ENCODE results near the gene SRPK3.

Gene SRPK3

DNA sequence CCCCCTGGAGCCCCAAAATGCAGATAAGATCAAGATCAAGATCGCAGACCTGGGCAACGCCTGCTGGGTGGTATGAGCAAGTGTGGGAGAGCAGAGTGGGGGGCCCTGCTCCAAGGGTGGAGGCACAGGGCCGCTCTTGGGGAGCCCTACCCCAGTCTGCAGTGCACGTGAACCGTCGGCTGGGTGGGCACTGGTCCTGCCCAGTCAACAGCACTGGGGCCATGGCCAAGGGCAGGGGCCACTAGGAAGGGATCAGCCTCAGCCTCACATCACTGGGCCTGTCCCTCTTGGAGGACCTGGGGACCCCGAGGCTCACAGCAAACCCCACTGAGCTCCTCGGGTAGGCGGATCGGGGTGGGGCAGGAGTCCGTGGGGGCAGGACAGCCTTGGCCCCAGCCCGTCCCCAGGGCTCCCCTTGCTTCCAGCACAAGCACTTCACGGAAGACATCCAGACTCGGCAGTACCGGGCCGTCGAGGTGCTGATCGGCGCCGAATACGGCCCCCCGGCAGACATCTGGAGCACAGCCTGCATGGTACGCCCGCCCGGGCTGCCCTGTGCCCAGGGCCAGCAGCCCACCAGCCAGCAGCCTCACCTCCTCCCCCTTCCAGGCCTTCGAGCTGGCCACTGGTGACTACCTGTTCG, 3.6 kb downstream of the SRPK3 start:
- no peak for DNase-seq (ENCODE audit: low read depth)

DNA sequence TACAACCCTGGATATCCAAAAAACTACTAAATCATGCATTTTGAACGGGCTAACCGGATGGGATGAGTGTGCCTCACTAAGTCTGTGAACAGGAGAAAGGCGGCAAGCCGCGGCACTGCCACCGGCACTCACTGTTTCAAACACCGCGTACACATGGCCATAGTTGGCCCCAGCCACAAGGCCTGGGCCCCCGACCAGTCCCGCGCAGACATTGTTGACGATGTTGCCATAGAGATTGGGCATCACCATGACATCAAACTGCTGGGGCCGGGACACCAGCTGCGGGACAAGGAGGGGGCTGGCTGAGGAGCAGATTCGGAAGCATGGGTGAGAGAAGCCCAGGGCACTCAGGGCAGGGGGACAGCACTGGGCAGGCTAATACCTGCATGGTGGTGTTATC, 5.8 kb downstream of the SRPK3 start:
- DNase-seq (ENCODE audit: low read depth) = no peak

DNA sequence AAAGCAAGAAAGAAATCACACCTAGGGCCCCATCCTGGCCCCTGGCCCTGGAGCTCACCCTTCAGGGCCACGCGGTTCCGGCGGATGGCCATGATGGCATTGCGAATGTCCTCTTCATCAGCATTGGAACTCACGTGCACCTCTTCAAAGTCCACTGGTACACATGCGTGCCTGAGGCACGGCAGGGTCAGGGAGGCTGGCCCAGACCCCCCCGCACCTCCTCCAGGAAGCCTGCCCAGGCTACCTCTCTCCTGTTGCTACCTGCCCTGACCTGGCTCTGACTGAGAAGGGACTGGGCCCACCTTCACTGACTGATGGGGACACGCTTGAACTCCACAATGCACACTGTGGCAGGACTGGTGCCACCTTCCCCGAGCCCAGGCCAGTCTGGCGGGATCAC, 8.8 kb downstream of the SRPK3 start:
- DNase-seq (ENCODE audit: low read depth) = no peak

DNA sequence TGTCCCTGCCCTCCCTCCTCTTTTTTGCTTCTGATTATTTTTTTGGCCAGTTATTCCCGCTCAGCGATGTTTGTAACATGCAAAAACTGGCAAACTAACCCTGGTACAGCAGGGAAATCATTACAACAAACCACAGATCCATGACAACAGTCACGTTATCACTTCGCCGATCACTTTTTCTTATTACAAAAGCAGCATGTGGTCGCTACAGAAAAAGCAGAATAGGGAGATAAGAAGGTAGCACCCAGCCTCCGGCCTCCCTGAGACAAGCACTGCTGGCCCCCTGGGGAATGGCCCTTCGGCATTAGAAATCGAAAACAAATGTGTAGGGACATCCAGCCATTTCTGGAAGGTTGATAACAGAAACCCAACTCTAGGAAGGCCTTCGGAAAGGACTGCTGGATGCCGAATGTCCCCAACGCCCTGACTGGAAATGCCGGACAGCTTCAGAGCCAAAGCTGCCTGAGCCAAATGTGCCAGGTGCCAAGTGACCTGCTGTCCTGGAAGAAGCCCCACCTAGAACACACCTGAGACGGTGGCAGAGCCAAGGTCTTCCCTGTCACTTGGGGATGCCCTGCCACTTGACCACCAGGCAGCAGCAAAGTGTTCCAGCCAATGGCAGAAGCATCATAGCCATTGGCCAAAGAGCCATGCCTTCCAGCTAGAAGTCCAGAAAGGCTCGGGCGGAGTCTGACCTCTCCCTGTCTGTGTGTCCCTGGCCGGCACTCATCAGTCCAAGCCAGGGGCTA, 10.4 kb downstream of the SRPK3 start:
- DNase-seq (ENCODE audit: low read depth) = no peak

DNA sequence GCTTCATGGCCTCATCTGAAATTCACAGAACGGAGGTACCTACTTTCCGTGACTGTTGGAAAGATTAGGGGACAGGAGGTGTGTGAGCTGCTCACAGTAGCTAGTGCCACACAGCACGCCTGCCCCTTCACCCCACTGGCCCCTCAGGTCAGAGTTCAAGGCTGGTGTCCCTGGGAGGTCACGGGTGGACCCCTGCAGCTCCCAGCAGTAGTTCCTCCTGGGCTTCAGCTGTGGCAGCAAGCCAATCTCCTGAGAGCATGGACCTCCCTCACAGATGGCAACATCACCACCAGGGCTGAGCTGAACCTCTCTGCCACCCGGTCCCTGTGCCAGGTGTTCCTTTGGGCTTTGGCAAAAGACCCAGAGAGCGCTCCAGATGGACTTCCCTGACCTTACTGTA, 11.5 kb downstream of the SRPK3 start:
- DNase-seq (ENCODE audit: low read depth) = no peak

DNA sequence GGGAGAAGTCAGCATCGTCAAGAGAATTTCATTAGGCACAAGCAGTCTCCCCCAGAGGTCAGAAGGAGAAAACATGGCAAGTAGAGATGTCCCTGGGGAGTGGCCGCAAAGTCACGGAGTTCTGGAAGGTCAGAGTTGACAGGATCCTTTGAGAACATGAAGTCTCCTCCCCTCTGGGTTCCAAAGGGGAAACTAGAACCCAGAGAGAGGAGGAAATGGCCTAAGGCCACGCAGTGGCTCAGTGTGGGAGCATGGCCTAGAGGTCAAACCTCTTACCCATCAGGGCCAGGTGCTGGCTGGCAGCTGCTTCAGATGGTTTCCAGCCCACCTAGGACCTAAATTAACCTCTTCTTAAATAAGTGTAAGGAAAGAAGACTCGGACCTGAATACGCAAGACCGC, 12.4 kb downstream of the SRPK3 start:
- no peak for DNase-seq (ENCODE audit: low read depth)

DNA sequence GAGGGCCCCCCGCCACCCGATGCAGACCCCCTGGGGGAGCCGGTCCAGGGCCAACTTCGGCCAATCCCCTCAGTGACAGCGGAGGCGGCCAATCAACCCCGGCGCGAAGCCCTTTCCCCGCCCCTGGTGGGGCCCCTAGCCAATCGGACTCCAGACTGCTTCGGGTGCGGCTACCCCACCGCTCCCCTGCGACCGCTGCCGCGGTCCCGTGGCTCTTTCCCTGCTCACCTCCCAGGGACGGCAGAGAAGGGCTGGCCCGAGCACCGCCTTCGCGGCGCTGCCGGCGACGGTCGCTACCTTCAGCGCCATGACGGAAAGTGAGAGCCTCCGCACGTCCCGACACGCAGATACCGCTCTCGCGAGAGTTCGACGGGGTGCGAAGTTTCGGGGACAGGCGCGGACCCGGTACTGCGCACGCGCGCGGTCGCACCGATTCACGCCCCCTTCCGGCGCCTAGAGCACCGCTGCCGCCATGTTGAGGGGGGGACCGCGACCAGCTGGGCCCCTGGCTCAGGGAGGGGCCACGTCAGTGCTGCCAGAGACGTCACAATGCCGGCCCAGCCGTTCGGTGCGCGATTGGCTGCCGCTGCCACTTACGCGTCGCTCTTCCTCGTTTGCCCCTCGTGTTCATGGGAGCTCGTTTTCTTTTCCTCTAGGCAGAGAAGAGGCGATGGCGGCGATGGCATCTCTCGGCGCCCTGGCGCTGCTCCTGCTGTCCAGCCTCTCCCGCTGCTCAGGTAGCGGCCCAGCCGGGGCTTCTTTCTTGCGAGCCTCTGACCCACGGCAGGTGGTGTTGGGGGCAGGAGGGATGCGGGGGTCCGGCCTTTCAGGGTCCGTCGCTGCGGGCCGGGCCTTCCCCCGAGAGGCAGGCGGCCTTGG, 13.4 kb downstream of the SRPK3 start, which contains the start of the genes IDH3G and SSR4:
IDH3G (minus strand) TSS at position 358 of the 879 bp plus-strand sequence; CDS start at position 309, 49 bp downstream.
SSR4 (plus strand) TSS at position 651 of the 879 bp plus-strand sequence; CDS start at position 671, 20 bp downstream.
- DNase-seq (ENCODE audit: low read depth) = peak; percentile 88

DNA sequence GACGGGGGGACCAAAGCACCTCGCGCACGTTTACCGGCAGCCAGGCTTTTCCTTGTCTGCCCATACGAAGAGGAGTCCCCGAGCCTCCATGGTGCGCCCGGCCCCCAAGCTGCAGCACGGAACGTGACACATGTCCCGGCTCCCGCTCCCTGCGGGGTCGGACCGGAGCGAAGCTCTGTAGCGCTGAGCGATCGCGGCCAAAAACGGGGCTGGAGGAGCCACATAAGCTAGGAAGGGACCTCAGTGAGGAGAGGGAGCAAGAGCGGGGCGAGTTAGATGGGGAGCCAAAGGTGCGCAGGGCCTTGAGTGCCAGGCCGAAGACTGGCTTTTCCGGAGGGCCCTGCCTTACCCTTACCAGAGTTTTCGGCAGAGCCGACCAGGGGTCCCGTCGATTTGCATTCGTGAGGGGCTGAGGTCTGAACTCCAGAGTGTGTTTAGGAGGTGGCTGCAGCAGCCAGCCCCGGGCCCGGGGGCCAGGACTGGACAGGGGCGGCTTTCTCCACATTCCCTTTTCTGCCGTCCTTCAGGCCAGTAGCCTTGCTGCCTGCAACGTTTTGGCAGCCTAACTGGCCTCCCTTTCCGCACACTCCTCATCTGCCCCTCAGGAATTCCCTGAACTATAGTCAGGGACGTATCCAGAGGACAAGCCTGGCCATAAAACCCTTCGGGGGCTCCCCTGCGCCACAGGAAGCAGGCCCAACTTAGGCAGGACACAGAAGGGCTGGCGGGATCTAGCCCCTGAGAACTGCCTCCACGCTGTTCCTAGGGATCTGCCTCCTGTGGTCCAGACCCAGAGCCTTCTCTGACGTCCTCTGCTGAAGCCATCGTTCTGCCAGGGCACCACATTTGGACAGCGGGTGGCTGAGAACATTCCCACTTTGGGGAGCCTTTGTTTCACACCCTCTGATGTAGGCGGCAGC, 14.3 kb downstream of the SRPK3 start:
- DNase-seq (ENCODE audit: low read depth) = no peak

DNA sequence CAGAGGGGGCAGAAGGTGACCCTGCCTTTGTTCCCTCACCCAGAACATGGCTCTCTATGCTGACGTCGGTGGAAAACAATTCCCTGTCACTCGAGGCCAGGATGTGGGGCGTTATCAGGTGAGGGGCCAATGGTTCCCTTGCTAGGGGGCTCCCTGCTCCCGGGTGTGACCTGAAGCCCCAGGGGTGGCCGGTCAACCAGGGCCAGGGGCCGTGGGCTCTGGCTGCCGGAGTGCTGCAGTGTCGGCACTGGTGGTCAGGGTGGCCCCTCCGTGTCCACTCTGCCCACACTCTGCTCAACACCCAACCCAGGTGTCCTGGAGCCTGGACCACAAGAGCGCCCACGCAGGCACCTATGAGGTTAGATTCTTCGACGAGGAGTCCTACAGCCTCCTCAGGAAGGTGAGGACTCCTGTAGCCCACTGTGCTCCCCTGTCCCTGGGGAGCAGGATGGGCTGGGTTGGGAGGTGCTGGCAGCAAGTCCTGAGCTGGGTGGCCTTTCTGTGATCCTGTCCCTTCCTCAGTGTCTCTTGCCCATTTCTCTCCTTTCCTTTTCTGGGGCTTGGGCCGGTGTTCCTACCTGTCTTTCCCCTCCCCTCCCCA, 16.7 kb downstream of the SRPK3 start:
- no peak for DNase-seq (ENCODE audit: low read depth)

DNA sequence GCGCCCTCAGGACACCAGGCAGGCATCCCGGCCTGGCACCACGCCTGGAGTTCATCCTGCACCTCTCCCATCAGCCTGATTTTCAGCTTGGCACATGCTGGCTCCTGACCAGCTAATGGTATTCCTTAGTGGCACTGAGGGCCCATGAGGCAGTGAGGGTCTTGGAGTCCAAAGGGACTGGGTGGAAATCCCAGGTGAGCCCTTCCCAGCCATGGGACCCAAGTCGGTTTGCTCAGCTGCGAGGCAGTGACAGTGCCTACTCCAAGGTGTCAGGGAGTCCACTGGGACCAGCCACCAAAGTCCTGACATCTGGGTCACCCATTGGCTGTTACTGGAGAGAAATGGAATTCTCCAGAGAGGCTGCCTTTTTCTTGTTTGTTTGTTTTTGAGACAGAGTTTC, 18.5 kb downstream of the SRPK3 start:
- no peak for DNase-seq (ENCODE audit: low read depth)

DNA sequence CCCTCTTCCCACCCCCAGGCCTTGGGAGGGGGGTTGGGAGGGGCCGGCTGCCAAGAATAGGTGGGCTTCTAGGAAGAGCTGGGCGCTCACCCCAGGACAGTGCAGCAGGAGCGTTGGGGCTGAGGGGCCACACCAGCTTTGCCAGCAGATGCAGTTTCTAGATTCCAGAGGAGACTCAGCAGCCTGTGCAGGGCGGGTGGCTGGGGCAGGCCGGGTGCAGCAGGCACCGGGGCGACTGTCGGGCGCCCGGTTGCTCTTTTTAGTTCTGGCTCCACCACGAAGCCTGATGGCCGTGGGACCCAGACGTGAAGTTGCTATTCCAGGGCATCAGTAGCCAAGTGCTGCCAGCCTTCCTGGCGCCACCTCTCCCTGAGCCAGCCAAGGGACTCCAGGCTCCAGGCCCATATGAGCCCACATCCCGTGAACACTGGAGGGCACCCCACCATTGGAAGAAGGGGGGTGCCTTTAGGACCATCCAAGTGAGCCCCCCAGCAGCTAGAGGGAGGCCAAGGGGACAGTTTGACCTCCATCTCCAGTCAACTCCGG, 19.4 kb downstream of the SRPK3 start:
- no peak for DNase-seq (ENCODE audit: low read depth)

DNA sequence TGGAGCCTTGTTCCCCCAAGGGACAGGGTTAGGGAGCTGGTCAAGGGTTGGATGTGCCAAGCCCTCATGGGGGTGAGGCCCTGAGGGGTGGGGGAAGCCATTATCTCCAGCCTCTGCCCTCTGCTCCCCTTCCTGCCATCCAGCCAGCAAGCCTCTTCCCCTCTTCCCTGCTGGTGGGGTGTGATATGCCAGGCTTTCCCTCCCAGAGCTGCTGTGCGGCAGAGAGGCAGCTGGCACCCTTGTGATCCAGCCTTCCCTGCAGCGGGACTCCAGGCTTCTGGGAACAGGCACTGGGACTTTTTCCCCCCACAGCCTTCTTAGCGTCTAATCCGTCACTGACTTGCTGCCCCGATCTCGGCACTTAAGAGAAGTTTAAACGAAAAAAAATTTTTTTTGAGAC, 19.9 kb downstream of the SRPK3 start:
- no peak for DNase-seq (ENCODE audit: low read depth)

DNA sequence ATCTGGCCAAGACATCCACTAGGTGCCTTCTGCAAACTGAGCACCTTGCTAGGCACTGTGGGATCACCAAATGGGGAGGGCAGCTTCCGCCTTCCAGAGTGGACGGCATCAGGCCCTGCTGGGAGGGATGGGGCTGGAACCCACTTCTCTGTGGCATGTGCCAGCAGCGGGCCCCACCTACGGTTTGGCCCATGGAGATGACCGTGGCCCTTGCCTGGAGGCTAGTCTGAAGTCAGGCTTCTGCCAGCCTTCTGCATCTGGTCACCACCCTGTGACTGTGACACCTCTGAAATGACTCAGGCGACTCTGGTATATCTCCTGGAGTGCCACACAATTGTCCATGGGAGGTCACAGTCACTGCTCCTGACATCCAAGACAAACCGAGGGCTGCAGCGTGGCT, 20.8 kb downstream of the SRPK3 start:
- DNase-seq (ENCODE audit: low read depth) = no peak

DNA sequence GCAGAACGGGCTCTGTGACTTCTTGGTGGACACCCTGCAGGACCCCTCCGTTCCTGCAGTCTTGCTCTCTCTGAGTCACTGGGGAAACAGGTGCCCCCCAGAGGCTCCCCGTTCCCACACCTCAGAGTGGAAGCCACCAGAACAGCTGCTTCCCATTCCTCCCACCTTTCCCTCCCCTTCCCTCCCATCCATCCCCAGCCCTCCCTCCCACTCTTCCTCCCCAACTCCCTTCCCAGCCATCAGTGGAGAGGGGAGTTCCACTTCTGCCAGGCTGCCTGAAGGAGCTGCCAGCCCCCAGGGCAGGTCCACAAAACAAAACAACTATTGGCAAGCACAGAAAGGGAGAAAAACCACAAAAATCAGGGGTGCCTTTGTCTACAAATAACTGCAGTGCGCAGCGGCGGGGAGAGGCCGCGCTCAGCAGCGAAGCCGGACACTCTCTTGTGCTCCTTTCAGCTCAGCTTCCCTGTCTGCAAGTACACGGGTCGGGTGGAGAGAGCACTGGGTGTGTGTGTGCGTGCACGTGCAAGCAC, 21.7 kb downstream of the SRPK3 start:
- no peak for DNase-seq (ENCODE audit: low read depth)

DNA sequence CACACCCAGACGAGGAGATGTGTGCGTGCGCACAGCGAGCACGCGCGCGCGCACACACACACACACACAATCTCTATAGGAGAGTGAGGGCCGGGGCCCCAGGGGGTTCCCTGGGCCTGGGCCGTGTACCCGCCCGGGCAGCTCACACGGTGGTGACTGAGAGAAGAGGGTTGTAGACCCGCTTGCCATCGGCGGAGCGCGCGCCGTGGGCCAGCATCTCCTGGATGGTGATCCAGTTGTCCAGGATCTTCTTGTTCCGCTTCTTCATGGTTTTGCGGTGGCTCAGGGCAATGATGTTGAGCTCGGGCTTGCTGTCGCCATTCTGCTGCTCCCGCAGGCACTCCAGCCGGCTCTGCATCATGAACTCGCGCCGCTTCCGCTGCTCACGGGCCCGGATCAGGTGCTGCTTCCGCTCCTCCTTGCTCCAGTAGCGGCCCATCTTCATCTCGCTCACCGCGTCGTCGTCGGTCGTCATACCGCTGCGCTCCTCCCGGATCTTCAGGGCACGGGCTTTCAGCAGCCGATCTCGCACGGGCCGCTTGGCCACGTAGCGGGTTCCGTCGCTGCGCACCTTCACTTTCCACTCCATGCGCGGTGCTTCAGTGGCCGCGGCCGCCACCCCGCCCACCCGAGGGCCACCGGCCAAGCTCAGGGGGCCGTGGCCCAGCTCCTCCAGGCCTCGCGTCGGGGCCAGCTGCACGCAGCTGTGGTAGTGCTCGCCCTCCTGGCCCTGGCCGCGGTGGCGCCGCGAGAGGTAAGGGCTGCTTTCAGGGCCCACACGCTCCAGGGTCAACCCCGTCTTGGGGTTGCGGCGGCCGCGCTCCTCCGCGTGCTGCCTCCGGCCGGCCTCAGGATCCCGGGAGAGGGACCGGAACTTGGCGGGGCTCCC, 22.6 kb downstream of the SRPK3 start:
- no peak for DNase-seq (ENCODE audit: low read depth)

DNA sequence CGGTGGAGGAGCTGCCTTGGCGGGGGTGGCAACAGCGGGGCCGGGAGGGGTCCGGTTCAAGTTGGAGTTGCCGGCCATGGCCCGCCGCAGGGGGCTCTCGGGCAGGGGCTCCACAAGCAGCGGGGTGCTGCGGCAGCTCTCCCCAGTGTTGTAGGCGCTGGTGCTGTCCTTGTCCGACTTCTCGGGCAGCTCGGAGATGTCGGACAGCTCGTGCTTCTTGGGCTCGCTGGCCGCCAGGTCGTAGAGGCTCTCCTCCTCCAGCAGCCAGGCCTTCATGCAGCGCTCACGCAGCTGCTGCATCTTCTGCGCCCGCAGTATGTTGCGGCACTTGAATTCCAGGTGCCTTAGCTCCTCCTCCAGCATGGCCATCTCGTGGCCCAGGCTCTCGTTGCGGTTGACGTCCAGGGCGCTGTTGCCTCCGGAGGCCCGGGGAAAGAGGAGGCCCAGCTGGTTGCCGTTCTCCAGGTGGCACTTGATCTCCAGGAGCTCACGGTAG, 23.3 kb downstream of the SRPK3 start:
- DNase-seq (ENCODE audit: low read depth) = no peak

DNA sequence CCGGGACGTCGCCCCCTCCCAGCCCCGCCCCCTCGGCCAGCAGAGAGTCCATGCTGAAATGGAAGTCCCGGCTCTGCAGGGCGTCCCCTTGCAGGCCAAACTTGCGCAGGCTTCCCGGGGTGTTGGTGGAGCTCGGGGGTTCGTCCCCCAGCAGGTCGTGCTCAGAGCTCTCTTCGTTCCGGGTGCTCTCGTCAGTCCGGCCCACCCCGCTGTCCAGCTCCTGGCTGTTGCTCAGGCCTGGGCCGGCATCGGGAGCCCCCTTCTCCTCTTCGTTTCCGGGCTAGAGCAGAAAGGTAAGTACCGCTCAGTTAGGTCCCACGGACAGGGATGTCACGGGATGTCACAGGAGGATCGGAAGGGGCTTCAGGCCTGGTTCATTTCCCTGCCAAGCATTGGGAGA, 23.8 kb downstream of the SRPK3 start:
- no peak for DNase-seq (ENCODE audit: low read depth)

DNA sequence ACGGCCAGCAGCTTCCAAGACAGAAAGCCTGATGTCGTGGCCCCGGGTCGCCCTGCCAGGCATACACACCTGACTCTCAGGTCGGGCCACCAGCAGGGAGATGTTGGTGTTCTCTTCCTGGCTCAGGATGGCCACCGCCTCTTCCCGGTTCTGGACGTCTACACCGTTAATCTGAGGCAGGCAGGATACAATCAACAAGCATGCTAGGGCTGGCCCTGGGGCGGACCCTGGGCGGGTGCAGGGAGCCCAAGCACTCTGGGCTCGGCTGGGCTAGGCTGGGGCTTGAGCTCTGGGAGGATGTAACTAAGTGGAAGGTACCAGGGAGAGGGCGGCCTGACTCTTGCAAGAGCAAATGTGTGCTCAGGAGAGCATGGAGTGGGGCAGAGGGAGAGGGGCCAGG, 24.6 kb downstream of the SRPK3 start:
- DNase-seq (ENCODE audit: low read depth) = no peak

DNA sequence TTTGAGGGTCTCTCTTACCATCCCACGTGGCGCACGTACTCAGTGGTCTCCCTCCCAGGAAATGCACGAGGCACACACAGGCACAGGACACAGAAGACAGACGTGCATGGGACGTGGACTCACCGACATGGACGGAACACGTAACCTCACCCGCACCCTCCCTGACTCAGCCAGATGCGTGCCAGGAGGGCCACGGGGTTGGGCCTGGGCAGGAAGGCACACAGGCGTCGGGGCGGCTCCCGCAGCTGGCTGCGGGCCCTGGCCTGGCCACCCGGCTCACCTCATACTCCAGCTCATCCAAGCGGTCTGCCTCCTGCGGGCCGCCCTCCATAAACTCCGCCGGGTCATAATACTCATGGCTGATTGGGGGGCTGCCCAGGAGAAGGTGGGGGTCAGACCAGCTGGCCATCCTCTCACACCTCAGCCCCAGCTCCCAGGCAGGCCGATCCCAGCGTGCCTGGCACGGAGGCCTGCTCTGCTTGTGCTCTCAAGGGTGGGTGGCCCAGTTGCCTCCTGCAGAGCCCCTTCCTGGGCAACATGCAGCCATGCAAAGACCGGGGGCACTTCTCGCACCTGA, 26.2 kb downstream of the SRPK3 start:
- no peak for DNase-seq (ENCODE audit: low read depth)
